Left cardiac atrium (tissue), 4 donors: ENCODE data around the gene SH3TC1. TPM values are rescaled to one million over a fixed set of nuclear protein-coding genes. Genes with fewer than 3 reads are reported as not detected.

Experiments
- ATAC-seq, 2 donors: fragments of 200-7000 bp; cut with Tn5 transposase; one replicate each; pipeline ENCODE4 v1.9.1; 2020; ENCODE audit warnings: mild to moderate bottlenecking in 2 of 2, moderate library complexity in 2 of 2
- DNase-seq: peaks from one replicate; pipeline ENCODE4 v3.0.0-alpha.2; 2020
- intact Hi-C, 2 donors: fragments of 100-400 bp; cut with DNase I; formaldehyde crosslinking; loops; one replicate each; pipeline versions ENCODE4 v1.14.1 to v1.15.1; 2022 to 2023
- total RNA-seq, 2 donors: library from RNA; stranded (reverse); fragmentation: NEBNext Ultra II Directional; extraction: Animal tissue kit (Norgen Biotek cat#: 25700); gene quantifications; one replicate each; pipeline ENCODE4 v1.2.1, GENCODE V29; 2021
- donor health status: DM: no; HTN: yes; CAD: no.
- donor health status: DM: no; HTN: yes; CAD: no; lungs with severe emphysema.
- donor health status: DM: yes; HTN: yes; CAD: no.
- donor health status: Dilated cardiomyopathy.

Gene SH3TC1
- total RNA-seq, 2 donors from 2014 or later, result 11.7 to 30.9 TPM

DNA sequence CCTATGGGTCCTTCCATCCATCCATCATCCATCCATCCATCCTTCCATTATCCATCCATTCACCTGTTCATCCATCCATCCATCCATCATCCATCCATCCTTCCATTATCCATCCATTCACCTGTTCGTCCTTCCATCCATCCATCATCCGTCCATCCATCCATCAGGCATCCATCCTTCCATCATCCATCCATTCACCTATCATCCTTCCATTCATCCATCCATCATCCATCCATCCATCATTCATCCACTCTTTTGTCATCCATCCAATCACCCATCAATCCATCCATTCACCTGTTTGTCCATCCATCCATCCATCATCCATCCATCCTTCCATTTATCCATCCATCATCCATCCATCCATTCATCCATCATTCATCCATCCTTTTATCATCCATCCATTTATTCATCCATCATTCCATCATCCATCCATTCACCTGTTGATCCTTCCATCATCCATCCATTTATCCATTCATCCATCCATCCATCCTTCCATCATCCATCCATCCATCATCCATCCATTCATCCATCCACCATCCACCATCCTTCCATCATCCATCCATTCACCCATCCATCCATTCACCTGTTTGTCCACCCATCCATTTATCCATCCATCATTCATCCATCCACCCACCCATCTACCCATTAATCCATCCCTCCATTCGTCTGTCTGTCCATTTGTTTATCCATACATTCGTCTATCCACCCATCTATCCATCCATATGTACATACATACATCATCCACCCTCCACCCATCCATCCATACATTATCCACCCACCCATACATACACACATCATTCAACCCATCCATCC lies 34.8 kb downstream of the SH3TC1 start:
- ATAC-seq (no peak), DNase-seq (no peak)
- intact Hi-C loops, result loop anchor here (10.0 kb wide), 2 partner anchors 59 to 69 kb away; no protein-coding TSS in a partner anchor

- ATAC-seq (no peak), DNase-seq (no peak)
- intact Hi-C loops, result loop anchor here (10.0 kb wide), 2 partner anchors 60 to 70 kb away; no protein-coding TSS in a partner anchor
These were observed 35.6 kb downstream of the SH3TC1 start for GRCh38 chr4:8234715-8235114.

GRCh38 chr4:8235224-8235623 lies 36.1 kb downstream of the SH3TC1 start:
- intact Hi-C loops, result loop anchor here (10.0 kb wide), 2 partner anchors 60 to 70 kb away; no protein-coding TSS in a partner anchor
- ATAC-seq, result no peak

GRCh38 chr4:8235686-8236085 lies 36.6 kb downstream of the SH3TC1 start:
- DNase-seq (no peak), ATAC-seq (no peak)
- intact Hi-C loops, result loop anchor here (10.0 kb wide), 2 partner anchors 61 to 71 kb away; no protein-coding TSS in a partner anchor

More at GRCh38 chr4:8235224-8235623, 36.1 kb downstream of the SH3TC1 start:
- DNase-seq, result no peak

DNA sequence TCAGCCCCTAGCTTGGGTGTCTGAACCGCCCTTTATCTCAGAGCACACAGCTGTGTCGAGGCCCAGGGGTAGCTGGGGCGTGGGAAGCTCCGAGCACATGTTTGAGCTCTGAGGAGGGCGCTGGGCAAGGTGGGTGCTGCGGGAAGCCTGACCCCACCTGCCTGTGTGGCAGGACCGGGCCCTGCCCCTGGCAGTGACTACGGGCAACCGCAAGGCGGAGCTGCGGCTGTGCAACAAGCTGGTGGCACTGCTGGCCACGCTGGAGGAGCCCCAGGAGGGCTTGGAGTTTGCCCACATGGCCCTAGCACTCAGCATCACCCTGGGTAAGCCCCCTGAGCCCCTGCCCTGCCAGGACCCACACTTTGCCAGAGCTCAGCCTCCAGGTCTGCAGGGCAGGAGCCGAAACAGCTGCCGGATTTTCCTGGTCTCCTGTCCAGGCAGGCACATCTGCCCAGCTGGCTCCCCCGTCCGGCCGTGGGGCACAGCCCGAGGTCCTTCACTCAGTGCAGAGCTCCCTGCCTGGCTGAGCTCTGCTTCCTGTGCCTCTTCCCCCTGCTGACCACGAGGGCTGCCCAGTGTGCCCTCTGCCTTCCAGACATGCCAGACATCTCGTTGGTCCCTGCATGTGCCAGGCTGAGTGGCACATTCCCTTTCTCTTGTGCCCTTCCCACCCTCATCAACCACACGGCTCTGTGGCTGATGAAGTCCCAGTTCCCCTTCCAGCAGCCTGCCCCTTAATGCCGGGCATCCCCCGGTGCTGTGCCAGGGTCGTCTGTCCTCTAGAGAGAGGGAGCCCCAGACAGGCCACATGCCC lies 37.2 kb downstream of the SH3TC1 start:
- DNase-seq (no peak), ATAC-seq (no peak)
- intact Hi-C loops, result loop anchor here (10.0 kb wide), 2 partner anchors 62 to 72 kb away; no protein-coding TSS in a partner anchor

DNA sequence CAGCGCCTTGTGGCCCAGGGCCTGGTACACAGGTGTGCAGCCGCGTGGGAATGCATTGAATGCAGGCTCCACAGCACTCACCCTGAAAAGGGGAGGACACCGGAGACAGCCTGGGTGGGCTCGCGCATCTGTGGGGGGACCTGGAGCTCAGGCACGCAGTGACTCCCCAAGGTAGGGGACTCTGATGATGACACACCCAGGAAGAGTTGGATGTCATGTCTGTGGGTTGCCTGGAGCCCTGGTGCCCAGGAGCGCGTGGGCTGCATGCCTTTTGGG lies 37.8 kb downstream of the SH3TC1 start:
- DNase-seq (no peak), ATAC-seq (no peak)
- intact Hi-C loops, result loop anchor here (10.0 kb wide), 2 partner anchors 62 to 72 kb away; no protein-coding TSS in a partner anchor

GRCh38 chr4:8237256-8237989 lies 38.3 kb downstream of the SH3TC1 start:
- ATAC-seq, result no peak
- intact Hi-C loops, result loop anchor here (10.0 kb wide), 2 partner anchors 63 to 73 kb away; no protein-coding TSS in a partner anchor
- no peak for DNase-seq

GRCh38 chr4:8238036-8238511 lies 39.0 kb downstream of the SH3TC1 start:
- ATAC-seq, result no peak
- no peak for DNase-seq
- intact Hi-C loops, result loop anchor here (10.0 kb wide), 2 partner anchors 63 to 73 kb away; no protein-coding TSS in a partner anchor

- DNase-seq (no peak), ATAC-seq (no peak)
- intact Hi-C loops, result loop anchor here (10.0 kb wide), 2 partner anchors 64 to 74 kb away; no protein-coding TSS in a partner anchor
These were observed 39.5 kb downstream of the SH3TC1 start for GRCh38 chr4:8238515-8239053.

DNA sequence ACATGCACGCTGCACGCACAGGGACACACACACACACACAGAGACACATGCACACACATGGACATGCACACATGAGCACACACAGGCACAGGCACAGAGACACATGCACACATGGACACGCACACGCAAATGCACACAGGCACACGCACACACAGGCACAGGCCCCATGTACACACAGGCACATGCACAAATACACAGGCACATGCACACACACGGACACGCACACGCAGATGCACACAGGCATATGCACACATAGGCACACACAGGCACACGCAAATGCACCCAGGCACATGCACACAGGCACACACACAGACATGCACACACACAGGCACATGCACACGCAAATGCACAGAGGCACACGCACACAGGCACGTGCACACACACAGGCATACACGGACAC lies 40.1 kb downstream of the SH3TC1 start:
- ATAC-seq (no peak), DNase-seq (no peak)
- intact Hi-C loops, result loop anchor here (10.0 kb wide), 2 partner anchors 64 to 74 kb away; no protein-coding TSS in a partner anchor

DNA sequence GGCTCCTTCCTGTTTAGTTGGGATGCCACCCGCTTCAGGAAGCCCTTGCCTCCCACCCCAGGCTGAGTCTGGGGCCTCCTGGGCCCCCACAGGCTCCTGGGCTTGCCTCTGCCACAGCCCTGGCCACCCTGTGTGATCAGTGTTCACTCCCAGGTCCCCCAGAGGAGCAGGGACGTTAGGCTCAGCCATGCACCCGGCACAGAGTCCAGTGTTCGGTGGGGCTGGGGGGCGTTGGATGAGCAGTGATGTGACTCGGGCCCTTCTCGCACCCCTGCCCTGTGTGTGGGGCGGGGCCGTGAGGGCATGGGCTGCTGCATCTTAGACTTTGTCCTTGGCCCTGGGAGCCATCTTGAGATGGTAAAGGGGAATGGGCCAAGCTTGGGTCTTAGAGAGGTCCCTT lies 40.6 kb downstream of the SH3TC1 start:
- intact Hi-C loops, result loop anchor here (5.0 to 10.0 kb wide), 5 partner anchors 65 to 358 kb away; partner anchors contain the start of gene CPZ (in 1 of the 2)
- no peak for DNase-seq
- no peak for ATAC-seq

GRCh38 chr4:8240211-8241041 lies 41.3 kb downstream of the SH3TC1 start:
- DNase-seq (no peak), ATAC-seq (no peak)
- intact Hi-C loops, result loop anchor here (5.0 to 10.0 kb wide), 3 partner anchors 162 to 357 kb away; partner anchors contain the start of gene CPZ (in 1 of the 2)

DNA sequence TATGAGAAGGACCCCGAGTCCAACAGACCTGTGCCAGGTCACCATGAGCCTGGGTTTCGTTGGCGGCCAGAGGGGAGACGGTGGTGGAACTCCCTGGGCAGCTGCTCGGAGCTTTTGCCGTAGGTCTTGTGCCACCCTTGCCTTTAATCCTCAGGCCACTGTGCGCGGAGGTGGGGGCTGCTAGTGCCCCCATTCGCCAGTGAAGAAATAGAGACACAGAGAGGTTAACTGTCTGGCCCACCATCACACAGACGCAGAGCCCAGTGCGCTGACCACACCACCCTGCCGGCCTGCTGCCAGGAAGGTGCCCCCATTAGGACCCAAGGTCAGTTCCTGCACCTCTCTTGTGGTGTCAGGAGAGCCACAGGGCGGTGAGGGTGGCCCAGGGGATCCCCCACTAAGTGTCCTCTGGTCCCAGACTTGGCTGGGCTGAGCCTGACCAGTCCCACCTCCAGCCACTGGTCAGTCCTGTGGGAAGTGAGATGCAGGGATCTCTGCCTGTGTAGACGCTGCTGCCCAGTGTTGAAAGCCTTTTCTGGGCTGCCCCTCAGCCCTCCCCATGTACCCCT lies 42.2 kb downstream of the SH3TC1 start:
- ATAC-seq (peak in 1 of 2 donors; percentile 3), DNase-seq (no peak)
- intact Hi-C loops, result loop anchor here (5.0 to 10.0 kb wide), 3 partner anchors 161 to 356 kb away; partner anchors contain the start of gene CPZ (in 1 of the 2)

GRCh38 chr4:8241895-8242696 lies 43.0 kb downstream of the SH3TC1 start:
- intact Hi-C loops, result loop anchor here (1.0 to 10.0 kb wide), 4 partner anchors 160 to 355 kb away; partner anchors contain the start of gene CPZ (in 1 of the 2)
- peak; percentile 82 to 87 for ATAC-seq
- DNase-seq, result peak; percentile 92

- ATAC-seq, result no peak
- intact Hi-C loops, result loop anchor here (1.0 to 10.0 kb wide), 4 partner anchors 159 to 354 kb away; partner anchors contain the start of gene CPZ (in 1 of the 2)
- no peak for DNase-seq
These were observed 43.9 kb downstream of the SH3TC1 start for GRCh38 chr4:8242782-8243560.
